ENCODE measurements around the gene TMEM151B. TPM values are rescaled to one million over a fixed set of nuclear protein-coding genes. Genes with fewer than 3 reads are reported as not detected.

Gene TMEM151B
- polyA plus RNA-seq, 1 donor from 2014 or later = 66.0 TPM

GRCh38 chr6:44301782-44302564, 31.7 kb downstream of the TMEM151B start:
- no peaks in the 10 kb centered on the region for H3F3A ChIP-seq (ENCODE audit: insufficient read depth, low read length, poor library complexity, severe bottlenecking)
- H3K4me3 ChIP-seq (ENCODE audit: low read length) = no peak overlapping the region
- no peaks in the 10 kb centered on the region for H3K36me3 ChIP-seq (ENCODE audit: insufficient read depth, low read length)
- H3K27ac ChIP-seq (ENCODE audit: low read length) = no peak overlapping the region
- no peak overlapping the region for H3K4me2 ChIP-seq (ENCODE audit: low read length)
- H3K27me3 ChIP-seq (ENCODE audit: insufficient read depth, low read depth, low read length) = no peaks in the 10 kb centered on the region
- TF ChIP-seq EP300 (conservative IDR thresholded peaks at IDR 0.05; ENCODE audit: poor library complexity, severe bottlenecking) = no peak
- no peak for TF ChIP-seq SMC3 (conservative IDR thresholded peaks at IDR 0.05; ENCODE audit: poor library complexity)
- TF ChIP-seq, protein P1, sequence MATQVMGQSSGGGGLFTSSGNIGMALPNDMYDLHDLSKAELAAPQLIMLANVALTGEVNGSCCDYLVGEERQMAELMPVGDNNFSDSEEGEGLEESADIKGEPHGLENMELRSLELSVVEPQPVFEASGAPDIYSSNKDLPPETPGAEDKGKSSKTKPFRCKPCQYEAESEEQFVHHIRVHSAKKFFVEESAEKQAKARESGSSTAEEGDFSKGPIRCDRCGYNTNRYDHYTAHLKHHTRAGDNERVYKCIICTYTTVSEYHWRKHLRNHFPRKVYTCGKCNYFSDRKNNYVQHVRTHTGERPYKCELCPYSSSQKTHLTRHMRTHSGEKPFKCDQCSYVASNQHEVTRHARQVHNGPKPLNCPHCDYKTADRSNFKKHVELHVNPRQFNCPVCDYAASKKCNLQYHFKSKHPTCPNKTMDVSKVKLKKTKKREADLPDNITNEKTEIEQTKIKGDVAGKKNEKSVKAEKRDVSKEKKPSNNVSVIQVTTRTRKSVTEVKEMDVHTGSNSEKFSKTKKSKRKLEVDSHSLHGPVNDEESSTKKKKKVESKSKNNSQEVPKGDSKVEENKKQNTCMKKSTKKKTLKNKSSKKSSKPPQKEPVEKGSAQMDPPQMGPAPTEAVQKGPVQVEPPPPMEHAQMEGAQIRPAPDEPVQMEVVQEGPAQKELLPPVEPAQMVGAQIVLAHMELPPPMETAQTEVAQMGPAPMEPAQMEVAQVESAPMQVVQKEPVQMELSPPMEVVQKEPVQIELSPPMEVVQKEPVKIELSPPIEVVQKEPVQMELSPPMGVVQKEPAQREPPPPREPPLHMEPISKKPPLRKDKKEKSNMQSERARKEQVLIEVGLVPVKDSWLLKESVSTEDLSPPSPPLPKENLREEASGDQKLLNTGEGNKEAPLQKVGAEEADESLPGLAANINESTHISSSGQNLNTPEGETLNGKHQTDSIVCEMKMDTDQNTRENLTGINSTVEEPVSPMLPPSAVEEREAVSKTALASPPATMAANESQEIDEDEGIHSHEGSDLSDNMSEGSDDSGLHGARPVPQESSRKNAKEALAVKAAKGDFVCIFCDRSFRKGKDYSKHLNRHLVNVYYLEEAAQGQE (IDR thresholded peaks at IDR 0.05; ENCODE audit: borderline replicate concordance) = no peak
- no peak for TF ChIP-seq RAD21 (conservative IDR thresholded peaks at IDR 0.05)
- TF ChIP-seq POLR2AphosphoS5 (IDR thresholded peaks at IDR 0.05) = no peak
- no peak for TF ChIP-seq TAF1 (IDR thresholded peaks at IDR 0.05; ENCODE audit: low read depth)
- TF ChIP-seq MXI1 (conservative IDR thresholded peaks at IDR 0.05; ENCODE audit: poor library complexity, severe bottlenecking) = no peak
- TF ChIP-seq EZH2 (IDR thresholded peaks at IDR 0.05; ENCODE audit: borderline replicate concordance, insufficient read depth, low read length, poor library complexity, severe bottlenecking) = no peak
- TF ChIP-seq, protein P2, sequence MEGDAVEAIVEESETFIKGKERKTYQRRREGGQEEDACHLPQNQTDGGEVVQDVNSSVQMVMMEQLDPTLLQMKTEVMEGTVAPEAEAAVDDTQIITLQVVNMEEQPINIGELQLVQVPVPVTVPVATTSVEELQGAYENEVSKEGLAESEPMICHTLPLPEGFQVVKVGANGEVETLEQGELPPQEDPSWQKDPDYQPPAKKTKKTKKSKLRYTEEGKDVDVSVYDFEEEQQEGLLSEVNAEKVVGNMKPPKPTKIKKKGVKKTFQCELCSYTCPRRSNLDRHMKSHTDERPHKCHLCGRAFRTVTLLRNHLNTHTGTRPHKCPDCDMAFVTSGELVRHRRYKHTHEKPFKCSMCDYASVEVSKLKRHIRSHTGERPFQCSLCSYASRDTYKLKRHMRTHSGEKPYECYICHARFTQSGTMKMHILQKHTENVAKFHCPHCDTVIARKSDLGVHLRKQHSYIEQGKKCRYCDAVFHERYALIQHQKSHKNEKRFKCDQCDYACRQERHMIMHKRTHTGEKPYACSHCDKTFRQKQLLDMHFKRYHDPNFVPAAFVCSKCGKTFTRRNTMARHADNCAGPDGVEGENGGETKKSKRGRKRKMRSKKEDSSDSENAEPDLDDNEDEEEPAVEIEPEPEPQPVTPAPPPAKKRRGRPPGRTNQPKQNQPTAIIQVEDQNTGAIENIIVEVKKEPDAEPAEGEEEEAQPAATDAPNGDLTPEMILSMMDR (IDR thresholded peaks at IDR 0.05; ENCODE audit: poor library complexity, severe bottlenecking) = no peak
- H3K9me2 ChIP-seq (ENCODE audit: insufficient read depth, low read length) = no peaks in the 10 kb centered on the region
- H2AFZ ChIP-seq (ENCODE audit: low read depth, low read length) = no peak overlapping the region
- no peaks in the 10 kb centered on the region for H3K9me3 ChIP-seq (ENCODE audit: low read length)
- no peaks in the 10 kb centered on the region for H3K79me2 ChIP-seq (replicated peaks; ENCODE audit: insufficient read depth, low read length)
- no peak overlapping the region for H3K9ac ChIP-seq (ENCODE audit: low read length)
- no peaks in the 10 kb centered on the region for H4K20me1 ChIP-seq (ENCODE audit: insufficient read depth)

DNA sequence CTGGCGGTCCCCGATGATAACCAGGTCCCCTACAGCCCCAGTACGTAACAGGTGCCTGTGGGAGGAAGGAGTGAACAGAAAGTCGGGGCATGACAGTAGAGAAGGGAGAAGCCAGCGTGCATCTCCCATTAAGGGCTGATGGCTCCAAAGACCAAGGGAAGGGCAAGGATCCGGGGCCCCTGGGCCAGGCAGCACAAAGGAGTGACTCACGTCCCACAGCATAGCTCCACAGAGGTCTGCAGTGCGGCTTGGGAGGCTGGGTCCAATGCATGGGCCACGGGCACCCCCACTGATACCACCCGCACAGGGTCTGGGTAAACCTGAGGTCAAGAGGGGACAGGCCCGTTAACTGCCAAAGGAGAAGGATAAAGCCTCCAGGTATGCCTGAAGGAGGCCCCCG, 32.6 kb downstream of the TMEM151B start:
- H3F3A ChIP-seq (ENCODE audit: insufficient read depth, low read length, poor library complexity, severe bottlenecking) = no peaks in the 10 kb centered on the region
- H3K79me2 ChIP-seq (replicated peaks; ENCODE audit: insufficient read depth, low read length) = no peaks in the 10 kb centered on the region
- no peak overlapping the region for H3K4me3 ChIP-seq (ENCODE audit: low read length)
- H4K20me1 ChIP-seq (ENCODE audit: insufficient read depth) = no peaks in the 10 kb centered on the region
- H3K27ac ChIP-seq (ENCODE audit: low read length) = no peak overlapping the region
- H3K9ac ChIP-seq (ENCODE audit: low read length) = no peak overlapping the region
- no peaks in the 10 kb centered on the region for H3K36me3 ChIP-seq (ENCODE audit: insufficient read depth, low read length)
- no peaks in the 10 kb centered on the region for H3K27me3 ChIP-seq (ENCODE audit: insufficient read depth, low read depth, low read length)
- no peaks in the 10 kb centered on the region for H3K9me2 ChIP-seq (ENCODE audit: insufficient read depth, low read length)
- no peak overlapping the region for H2AFZ ChIP-seq (ENCODE audit: low read depth, low read length)
- H3K9me3 ChIP-seq (ENCODE audit: low read length) = no peaks in the 10 kb centered on the region
- no peak overlapping the region for H3K4me2 ChIP-seq (ENCODE audit: low read length)
- TF ChIP-seq EP300 (conservative IDR thresholded peaks at IDR 0.05; ENCODE audit: poor library complexity, severe bottlenecking) (no peak), MXI1 (conservative IDR thresholded peaks at IDR 0.05; ENCODE audit: poor library complexity, severe bottlenecking) (no peak), RAD21 (conservative IDR thresholded peaks at IDR 0.05) (no peak), EZH2 (IDR thresholded peaks at IDR 0.05; ENCODE audit: borderline replicate concordance, insufficient read depth, low read length, poor library complexity, severe bottlenecking) (no peak), TAF1 (IDR thresholded peaks at IDR 0.05; ENCODE audit: low read depth) (no peak), POLR2AphosphoS5 (IDR thresholded peaks at IDR 0.05) (no peak), SMC3 (conservative IDR thresholded peaks at IDR 0.05; ENCODE audit: poor library complexity) (no peak)
- TF ChIP-seq, protein P2 (IDR thresholded peaks at IDR 0.05; ENCODE audit: poor library complexity, severe bottlenecking) = no peak
- TF ChIP-seq, protein P1 (IDR thresholded peaks at IDR 0.05; ENCODE audit: borderline replicate concordance) = no peak
